ENCODE measurements around the gene TMEM116.

DNA sequence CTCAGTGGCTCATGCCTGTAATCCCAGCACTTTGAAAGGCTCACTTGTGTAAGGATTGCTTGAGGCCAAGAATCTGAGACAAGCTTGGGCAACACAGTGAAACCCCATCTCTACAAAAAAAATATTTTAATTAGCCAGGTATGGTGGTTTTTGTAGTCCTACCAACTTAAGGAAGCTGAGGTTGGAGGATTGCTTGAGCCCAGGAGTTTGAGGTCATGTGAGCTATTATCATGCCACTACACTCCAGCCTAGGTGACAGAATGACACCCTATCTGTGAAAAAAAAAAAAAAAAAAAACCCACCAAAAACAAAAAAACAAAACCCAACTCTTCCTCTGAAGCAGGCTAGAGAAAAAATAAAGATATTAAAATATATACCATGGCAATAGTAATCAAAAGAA lies 41.2 kb downstream of the TMEM116 start:
- TF ChIP-seq, protein P1, sequence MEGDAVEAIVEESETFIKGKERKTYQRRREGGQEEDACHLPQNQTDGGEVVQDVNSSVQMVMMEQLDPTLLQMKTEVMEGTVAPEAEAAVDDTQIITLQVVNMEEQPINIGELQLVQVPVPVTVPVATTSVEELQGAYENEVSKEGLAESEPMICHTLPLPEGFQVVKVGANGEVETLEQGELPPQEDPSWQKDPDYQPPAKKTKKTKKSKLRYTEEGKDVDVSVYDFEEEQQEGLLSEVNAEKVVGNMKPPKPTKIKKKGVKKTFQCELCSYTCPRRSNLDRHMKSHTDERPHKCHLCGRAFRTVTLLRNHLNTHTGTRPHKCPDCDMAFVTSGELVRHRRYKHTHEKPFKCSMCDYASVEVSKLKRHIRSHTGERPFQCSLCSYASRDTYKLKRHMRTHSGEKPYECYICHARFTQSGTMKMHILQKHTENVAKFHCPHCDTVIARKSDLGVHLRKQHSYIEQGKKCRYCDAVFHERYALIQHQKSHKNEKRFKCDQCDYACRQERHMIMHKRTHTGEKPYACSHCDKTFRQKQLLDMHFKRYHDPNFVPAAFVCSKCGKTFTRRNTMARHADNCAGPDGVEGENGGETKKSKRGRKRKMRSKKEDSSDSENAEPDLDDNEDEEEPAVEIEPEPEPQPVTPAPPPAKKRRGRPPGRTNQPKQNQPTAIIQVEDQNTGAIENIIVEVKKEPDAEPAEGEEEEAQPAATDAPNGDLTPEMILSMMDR (IDR thresholded peaks at IDR 0.05 in 2 of 3, conservative IDR thresholded peaks at IDR 0.05 in 1 of 3; ENCODE audit: control insufficient read depth in 2 of 3, extremely low read depth in 1 of 3, insufficient read depth in 1 of 3, low read depth in 3 of 3, low read length in 3 of 3) = no peak
- TF ChIP-seq FOXM1 (IDR thresholded peaks at IDR 0.05; ENCODE audit: low read depth, low read length) = no peak
- TF ChIP-seq SMAD1 (IDR thresholded peaks at IDR 0.05; ENCODE audit: low read depth, partially characterized antibody) = no peak
- TF ChIP-seq ATF7 (IDR thresholded peaks at IDR 0.05; ENCODE audit: low read depth) = no peak
- TF ChIP-seq ZNF274 (IDR thresholded peaks at IDR 0.05; ENCODE audit: insufficient read depth, insufficient read length) = no peak
- TF ChIP-seq NFIC (IDR thresholded peaks at IDR 0.05; ENCODE audit: low read depth, low read length) = no peak
- no peak for TF ChIP-seq CHD4 (IDR thresholded peaks at IDR 0.05)
- no peak for TF ChIP-seq CHD1 (IDR thresholded peaks at IDR 0.05; ENCODE audit: low read depth, low read length)
- no peak for TF ChIP-seq SIX5 (IDR thresholded peaks at IDR 0.05; ENCODE audit: low read depth, low read length, severe bottlenecking)
- no peak for TF ChIP-seq SMAD5 (IDR thresholded peaks at IDR 0.05; ENCODE audit: low read depth)
- TF ChIP-seq NR2C2 (IDR thresholded peaks at IDR 0.05; ENCODE audit: borderline replicate concordance, control insufficient read depth, insufficient read length, low read depth) = no peak
- TF ChIP-seq NFYB (IDR thresholded peaks at IDR 0.05; ENCODE audit: insufficient read depth, low read depth, low read length) = no peak
- TF ChIP-seq TAF1 (IDR thresholded peaks at IDR 0.05; ENCODE audit: borderline replicate concordance, low read depth, low read length) = no peak
- TF ChIP-seq SUPT20H (IDR thresholded peaks at IDR 0.05; ENCODE audit: borderline replicate concordance, control insufficient read depth, low read depth, low read length) = no peak

Data from GM12878 (cell line).